DMS114 treated with DMSO at 0.1 percent for 48 hours (cell line): ENCODE data around the gene ITSN1.
"Not testable (repeated sequence)": the region's sequence is repeated elsewhere in the genome, so short reads cannot be mapped to it uniquely, and the experiment has no call there.

Experiments
- DNase-seq: peaks from one replicate; lab custom pipeline; 2025; ENCODE audit not compliant: unreplicated experiment; lab: John Stamatoyannopoulos, UW

Gene ITSN1

DNA sequence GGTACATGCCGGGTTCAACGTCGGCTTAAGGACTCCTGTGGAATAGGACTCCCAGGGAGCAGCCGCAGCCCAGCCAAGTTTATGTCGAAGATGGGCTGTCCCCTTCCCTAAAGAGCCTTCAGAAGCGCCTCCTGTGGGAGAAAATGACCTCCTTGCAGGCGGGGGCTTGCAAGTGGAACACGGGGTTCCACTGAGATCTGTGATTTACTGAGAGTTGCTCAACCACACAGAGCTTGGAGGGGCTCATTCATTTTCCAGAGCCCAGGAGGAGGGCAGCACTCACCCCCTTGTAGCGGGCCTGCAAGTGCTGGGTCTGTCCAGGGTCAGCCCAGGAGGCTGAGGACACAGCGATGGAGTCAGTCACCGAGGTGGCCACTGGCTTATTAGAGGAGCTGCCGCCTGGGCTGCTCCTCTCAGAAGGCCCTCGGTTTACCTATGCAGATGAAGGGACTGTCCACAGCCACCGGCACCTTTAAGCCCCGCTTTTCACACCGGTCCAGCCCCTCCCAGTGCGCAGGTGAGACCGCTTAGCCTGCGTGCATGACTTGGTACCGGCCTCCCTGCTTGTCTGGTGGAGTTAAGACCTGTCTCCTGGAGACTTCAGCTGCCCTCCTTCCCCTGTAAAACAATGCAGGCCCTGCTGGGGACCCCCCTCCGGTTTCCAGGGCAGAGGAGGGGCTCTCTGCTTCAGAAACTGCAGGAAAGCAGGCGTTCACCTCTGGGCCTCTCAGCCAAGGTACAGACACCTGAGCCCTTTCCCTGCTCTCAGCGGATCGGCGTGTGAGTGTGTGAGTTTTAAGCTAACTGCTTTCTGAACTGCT, 215.8 kb downstream of the ITSN1 start:
- no peak for DNase-seq

DNA sequence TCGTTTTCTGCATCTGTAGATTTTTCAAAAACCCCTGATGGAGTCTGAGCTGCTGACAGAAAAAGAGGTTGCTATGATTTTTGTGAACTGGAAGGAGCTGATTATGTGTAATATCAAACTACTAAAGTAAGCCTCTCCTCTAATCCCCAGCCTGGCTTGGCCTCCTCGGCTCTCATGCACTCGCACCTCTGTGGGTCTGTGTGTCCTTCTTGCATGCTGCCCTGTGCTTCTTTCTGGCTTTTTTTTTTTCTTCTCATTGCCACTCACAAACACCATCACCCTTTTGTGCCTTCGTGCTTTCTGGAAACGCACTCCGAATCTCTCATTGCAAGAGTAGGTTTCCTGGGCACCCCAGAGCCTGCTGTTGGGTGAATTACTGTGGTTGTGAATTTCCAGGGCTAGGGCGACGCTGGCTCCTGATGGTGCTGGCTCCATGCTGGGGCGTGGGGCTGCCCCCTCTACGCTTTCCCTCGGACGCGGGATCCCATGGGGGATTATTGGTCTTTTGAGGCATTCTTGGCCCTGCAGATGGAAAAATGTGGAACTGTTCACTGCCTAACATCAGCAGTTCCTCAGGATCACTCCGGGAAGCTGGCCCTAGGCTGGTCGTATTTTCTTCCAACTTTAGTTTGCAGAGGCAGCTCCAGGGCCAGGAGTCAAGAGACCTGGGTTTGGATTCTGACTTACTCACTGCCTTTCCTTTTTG, 216.5 kb downstream of the ITSN1 start:
- no peak for DNase-seq

DNA sequence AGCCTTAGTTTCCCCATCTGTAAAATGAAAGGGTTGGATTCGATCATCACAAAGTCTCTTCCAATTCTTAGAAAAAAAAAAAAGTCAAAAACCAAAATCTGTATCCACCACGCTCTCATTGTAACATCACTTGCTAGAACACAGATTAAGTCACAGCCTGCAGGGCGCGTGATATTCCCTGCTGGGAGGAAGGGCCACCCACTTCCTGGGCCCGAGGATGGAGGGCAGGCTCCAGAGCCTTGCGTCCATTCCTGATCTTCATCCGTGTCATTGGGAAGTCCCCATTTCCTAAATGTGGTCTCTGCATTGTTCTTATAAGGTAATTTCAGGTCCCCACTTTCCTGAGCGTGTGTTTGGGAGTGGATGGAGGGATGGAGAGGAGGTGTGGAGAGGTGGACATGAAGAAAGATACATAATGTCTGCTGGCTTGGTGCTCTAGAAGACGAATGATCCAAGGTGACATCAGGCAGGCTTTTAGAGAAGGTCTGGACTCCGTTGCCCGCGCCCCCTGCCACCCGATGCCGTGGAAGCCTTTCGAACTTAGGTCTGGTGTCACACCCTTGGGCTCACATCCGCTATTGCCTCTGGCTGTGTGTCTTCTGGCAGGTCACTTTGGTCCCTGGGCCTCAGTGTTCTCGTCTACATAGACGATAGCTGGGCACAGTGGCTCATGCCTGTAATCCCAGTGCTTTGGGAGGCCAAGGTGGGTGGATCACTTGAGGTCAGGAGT, 217.2 kb downstream of the ITSN1 start:
- no peak for DNase-seq

DNA sequence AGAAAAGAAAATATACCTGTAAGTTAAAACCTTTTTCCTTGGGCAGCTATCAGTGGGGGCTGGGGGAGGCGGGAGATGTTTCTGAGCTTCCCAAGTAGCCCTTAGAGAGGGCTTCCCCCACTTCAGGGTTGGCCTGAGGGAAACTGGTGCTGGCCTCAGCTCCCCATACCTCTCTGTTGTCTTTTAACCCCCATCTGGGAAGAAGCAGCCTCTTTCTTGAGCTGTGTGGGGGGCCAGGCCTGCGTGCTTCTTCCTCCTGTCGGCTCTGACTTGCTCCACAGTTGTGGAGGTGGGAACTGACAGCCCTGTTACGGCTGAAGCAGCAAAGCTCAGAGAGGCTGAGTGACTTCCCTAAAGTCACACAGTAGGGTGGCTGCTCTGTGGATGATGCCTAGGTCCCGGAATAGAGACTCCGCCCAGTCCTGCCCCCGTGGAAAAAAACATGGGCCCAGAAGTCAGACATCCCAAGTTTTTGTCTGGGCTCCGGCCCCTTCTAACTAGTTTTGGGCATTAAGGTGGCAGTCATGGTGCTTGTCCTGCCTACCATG, 218.1 kb downstream of the ITSN1 start:
- no peak for DNase-seq

DNA sequence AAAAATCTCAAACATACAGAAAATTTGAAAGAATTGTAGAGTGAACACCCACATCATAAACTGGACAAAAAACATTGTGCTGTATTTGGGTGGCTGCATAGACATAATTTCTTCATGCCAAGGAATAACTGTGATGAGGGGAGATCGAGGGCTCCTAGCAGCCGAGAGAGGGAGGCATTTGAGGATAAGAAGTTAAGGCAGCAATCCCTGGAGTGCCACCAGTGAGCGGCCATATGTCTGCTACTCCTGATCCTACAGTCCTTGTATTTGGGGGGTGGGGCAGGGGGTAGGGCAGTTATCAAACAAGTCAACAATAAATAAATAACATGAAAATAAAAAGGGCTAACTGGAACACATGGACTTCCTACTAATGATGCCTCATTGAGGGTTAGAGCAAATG, 218.8 kb downstream of the ITSN1 start:
- no peak for DNase-seq

DNA sequence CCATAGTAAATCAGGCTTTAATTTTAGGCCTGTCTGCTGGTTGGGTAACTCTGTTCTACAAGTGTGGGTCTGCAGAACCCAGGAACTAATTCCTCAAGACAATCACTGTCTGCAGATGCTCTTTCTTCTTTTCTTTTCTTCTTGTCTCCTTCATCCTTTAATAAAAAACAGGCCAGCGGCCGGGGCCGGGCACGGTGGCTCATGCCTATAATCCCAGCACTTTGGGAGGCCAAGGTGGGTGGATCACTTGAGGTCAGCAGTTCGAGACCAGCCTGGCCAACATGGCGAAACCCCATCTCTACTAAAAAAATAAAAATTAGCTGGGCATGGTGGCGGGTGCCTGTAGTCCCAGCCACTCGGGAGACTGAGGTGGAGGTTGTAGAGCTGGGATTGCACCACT, 220.9 kb downstream of the ITSN1 start:
- DNase-seq, result not testable (repeated sequence)

DNA sequence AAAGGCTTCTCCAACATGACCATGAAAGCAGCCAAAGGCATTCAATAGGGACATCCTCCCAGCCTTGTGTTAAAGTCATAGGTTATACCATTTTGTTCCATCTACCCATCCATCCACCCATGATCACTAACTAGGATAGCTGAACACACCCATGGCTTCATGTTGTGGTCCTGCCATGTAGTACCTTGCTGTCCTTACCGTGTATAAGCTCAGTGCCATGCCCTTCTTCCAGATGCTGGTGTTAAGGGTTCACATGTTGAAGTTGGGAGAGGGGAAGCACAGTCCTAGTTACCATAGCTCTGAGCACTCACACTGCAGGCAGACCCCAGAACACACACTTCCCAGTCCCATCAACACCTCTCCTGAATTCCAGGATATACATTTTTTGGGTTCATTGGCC, 221.8 kb downstream of the ITSN1 start:
- DNase-seq, result no peak

DNA sequence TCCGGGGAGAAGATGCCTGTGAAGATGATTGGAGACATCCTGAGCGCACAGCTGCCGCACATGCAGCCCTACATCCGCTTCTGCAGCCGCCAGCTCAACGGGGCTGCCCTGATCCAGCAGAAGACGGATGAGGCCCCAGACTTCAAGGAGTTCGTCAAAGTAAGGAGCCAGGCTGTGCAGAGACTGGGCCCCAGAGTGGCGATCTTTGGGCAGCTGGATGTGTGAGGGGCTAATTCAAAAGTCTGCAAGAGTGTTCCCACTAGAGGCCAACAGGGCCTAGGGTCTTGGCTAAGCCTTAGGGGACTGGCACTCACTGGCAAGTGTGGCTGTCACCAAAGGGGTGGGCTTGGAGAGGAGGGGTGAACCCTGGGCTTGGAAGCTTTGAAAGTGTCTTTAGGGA, 222.9 kb downstream of the ITSN1 start:
- DNase-seq, result no peak

DNA sequence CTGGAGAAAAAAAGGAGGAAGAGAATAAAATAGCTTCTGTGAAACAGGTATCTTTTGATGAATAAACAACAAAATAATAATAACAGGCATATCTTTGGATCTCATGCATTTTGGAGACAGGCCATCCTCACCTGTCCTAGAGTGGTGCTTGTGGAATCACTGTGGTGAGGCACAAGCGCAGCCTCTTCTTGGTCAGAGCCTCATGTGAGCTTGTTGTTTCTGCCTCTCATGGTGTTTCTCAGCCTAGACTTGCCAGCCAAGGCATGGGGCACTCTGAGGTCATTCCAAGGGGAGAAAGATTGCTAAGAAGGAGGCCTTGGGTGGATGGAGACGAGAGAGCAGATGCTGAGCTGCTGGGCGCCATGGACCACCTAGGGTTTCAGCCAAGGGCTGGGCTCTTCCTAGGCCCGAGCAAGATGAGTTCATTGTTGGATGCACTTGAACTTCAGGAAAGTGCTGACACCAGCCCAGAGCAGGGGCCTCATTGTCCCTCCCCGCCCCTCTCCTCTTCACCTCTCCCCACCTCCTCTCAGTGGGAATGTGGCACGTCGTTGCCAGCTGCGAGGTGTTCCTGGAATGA, 223.8 kb downstream of the ITSN1 start:
- no peak for DNase-seq

DNA sequence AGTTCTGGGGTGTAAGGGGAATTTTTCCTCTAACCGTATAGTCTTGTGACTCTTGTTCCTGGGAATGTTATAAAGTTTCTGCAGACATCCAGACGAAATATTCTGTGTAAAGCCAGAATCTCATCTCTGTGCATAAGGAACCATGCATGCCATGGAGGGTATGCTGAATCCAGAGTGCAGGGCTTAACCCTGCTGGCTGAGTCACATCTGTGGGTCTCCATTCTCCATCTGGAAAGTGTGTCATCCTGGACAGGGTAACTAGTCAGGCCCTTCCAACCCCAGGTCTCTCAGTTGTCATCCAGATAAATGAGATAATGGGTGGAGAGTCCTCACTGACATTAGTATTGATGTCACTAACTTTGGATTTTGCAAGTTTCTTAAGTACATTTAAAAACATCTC, 224.5 kb downstream of the ITSN1 start:
- no peak for DNase-seq

DNA sequence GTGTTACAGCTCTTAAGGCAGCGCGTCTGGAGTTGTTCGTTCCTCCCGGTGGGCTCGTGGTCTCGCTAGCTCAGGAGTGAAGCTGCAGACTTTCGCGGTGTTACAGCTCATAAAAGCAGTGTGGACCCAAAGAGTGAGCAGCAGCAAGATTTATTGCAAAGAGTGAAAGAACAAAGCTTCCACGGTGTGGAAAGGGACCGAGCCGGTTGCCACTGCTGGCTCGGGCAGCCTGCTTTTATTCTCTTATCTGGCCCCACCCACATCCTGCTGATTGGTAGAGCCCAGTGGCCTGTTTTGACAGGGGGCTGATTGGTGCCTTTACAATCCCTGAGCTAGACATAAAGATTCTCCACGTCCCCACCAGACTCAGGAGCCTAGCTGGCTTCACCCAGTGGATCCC, 225.6 kb downstream of the ITSN1 start:
- DNase-seq, result not testable (repeated sequence)

DNA sequence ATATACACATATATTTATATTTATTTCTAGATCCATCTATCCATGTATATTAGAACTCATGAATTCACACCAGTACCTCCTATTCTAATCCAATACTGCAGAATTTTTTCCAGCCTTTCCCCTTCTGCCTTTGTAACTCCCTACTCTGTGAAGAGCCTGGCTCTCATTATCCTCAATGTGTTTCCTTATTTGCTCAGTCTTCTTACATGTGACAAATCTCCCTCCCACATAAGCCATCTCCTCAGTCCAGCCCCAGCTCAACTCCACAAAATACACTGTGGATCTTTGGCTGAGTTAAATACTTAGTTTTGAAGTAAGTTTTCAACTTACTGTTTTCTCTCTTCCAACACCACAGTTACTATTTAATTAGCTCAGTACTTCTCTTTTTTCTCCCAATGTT, 227.6 kb downstream of the ITSN1 start:
- no peak for DNase-seq

DNA sequence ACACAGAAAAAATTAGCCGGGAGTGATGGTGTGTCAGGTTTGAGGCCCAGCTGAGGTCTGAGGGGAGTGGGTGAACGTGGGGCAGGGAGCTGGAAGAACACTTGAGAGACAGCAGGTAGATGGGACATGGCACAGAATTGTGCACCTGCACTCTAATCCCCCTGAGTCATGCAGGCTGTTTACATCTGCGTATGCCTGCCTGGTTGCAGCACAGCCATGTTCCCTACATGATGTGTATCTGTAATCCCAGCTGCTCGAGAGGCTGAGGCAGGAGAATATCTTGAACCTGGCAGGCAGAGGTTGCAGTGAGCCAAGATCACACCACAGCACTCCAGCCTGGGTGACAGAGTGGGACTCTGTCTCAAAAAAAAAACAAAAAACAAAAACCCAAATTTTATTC, 228.5 kb downstream of the ITSN1 start:
- DNase-seq, result no peak

DNA sequence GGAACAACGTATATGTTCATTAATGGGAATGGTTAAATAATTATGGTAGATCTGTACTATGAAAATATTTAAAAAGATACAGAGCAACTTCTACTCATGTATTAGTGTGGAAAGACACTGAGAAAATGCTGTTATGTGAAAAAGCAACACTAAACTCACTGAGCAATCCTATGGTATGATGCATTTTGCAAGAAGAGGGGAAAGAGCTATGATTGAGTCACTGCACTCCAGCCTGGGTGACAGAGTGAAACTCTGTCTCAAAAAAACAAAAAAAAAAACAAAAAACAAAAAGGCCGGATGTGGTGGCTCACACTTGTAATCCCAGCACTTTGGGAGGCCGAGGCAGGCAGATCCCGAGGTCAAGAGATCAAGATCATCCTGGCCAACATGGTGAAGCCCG, 228.9 kb downstream of the ITSN1 start:
- DNase-seq, result no peak

DNA sequence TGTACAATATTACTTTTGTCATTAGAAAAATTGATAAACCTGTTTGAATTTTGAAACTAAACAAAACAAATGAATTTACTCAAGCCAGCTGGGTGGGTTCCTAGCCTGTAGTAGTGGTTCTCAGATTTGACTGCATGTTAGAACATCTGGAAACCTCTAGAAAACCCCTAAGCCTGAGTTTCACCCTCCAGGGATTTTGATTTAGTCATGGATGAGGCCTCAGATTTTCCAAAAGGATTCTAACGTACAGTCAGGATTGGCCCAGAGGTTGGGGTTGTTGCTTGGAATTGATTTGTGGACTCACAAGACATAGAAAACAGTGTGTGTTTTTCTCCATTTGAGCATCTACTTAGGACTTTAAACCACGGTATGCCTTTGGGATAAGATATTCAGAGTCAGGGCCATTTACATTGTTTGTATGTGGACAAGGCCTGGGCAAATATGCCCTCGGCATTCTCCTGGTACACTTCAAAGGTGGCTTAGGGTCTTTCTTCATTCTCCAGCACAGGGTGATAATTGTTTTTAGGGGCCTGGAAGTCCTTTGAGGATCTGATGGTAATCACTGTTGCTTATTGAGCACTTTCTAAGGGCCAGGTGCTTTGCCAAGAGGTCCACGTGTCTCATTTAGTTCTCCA, 230.7 kb downstream of the ITSN1 start:
- no peak for DNase-seq

DNA sequence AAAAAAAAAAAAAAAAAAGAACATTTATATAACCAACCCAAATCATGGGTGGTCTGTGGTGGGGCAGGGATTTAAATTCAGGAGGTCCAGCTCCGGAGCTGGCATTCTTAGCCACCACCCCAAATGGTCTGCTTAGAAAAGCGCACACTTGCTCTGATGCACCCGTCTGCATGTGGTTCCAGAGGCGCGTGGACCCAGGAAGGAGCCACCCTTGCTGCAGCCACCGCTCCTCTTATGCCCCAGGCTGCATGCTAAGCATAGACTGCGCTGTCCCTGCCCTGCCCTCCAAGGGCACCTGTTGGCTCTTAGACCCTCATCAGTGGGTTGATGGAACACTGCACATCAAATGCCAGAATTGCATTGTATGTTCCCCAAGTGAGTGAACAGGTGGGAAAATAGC, 231.9 kb downstream of the ITSN1 start:
- DNase-seq, result no peak

DNA sequence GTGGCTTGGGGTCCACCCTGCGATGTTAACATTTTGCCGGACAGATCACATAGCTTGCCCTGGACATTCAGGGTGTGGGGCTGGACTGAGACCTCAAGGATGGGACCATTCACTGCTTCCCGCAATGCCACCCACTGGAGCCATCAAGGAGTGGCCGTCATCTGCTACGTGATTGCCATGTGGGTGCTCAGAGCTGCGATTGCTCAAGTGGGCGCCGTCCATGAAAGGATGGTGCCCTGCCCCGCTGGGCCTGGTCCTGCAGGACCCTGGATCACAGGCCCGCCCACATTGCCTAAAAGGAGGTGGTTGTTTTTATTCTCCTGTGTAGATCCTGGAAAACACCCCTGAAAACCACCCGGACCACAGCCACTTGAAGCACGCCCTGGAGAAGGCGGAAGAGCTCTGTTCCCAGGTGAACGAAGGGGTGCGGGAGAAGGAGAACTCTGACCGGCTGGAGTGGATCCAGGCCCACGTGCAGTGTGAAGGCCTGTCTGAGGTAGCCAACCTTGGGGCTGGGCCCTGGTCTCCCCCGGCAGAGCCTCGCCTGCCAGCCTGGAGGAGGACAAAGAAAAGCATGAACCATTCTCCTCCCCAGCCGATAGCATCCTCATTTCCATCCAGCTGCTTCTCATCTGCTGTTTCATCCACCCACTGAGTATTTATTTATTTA, 232.9 kb downstream of the ITSN1 start:
- no peak for DNase-seq

DNA sequence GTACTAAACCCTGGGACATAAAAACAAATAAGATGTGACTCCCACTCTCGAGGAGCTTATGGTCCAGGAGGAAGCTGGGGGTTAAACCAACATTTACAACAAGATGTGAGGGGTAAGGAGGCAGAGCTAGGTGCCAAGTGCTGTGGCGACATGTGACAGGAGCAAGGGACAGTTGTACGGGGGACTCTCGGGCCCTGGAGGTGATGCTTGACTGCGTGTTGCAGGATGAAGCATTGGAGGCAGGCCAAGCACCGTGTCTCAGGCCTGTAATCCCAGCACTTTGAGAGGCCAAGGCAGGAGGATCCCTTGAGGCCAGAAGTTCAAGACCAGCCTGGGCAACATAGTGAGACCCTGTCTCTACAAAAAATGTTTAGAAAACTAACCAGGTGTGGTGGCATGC, 236.5 kb downstream of the ITSN1 start:
- DNase-seq, result no peak

DNA sequence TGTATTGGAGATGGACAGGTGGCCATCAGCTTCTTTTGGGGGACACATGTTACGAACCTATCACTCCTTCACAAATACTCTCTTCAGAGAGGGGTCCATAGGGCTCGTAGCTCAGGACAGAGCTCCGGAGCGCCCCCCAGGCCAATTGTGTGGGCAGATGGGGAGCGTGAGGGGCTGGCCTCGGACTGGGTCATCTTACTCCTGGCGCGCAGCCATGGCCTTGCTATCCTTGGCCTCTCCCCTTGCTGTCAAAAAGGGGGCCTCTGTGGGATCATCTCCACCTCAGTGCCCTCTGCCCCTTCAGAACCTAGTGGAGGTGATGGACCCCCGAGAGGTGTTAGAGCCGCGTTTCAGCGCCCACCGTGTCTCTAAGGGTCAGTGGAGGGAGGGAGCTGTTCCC, 238.3 kb downstream of the ITSN1 start:
- DNase-seq, result no peak

DNA sequence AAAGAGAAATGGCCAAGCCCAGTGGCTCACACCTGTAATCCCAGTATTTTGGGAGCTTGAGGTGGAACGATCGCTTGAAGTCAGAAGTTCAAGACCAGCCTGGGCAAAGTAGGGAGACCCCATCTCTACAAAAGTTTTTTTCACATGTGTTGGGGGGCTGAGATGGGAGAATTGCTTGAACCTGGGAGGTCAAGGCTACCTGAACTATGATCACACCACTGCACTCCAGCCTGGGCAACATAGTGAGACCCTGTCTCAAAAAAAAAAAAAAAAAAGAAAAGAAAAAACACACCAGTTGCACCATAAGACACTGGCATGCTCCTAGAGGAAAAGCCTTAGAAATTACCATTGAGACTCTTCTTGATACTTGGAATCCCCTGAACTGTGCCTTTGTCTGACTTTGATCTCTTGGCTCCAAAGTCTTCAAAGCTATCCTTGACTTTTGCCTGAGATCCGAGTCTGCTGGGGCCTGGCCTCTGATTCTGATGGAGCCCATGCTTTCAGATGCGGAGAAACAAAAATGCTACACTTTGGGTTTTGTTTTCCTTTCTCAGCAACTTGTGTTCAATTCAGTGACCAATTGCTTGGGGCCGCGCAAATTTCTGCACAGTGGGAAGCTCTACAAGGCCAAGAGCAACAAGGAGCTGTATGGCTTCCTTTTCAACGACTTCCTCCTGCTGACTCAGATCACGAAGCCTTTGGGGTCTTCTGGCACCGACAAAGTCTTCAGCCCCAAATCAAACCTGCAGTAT, 239.6 kb downstream of the ITSN1 start:
- DNase-seq, result no peak
